ENCODE measurements around the gene KCTD15. TPM values are rescaled to one million over a fixed set of nuclear protein-coding genes. Genes with fewer than 3 reads are reported as not detected.

The KCTD15 gene
- total and polyA plus RNA-seq, 4 donors, result 0.89 to 13.8 (median 8.1) TPM

DNA sequence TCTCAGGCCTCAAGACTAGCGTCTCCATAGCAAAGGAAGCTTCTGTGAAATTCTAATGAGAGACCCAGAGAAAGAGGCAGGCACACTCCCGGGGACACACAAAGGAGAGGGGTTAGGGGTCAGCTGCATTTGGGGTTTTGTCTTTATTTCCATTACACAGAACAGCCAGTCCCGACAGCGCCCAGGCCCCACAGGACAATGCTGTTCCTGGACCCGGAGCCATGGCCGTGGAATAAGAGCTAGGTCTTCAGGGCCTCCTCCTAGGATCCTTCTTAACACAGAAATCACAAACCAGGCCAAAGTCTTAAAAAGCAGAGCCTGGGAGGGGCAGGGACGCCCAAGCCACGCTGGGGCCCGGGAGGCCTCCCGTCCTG, 22.8 kb downstream of the KCTD15 start (continued):
- TF ChIP-seq, protein P1, sequence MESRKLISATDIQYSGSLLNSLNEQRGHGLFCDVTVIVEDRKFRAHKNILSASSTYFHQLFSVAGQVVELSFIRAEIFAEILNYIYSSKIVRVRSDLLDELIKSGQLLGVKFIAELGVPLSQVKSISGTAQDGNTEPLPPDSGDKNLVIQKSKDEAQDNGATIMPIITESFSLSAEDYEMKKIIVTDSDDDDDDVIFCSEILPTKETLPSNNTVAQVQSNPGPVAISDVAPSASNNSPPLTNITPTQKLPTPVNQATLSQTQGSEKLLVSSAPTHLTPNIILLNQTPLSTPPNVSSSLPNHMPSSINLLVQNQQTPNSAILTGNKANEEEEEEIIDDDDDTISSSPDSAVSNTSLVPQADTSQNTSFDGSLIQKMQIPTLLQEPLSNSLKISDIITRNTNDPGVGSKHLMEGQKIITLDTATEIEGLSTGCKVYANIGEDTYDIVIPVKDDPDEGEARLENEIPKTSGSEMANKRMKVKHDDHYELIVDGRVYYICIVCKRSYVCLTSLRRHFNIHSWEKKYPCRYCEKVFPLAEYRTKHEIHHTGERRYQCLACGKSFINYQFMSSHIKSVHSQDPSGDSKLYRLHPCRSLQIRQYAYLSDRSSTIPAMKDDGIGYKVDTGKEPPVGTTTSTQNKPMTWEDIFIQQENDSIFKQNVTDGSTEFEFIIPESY (IDR thresholded peaks at IDR 0.05), result no peak
- no peak for TF ChIP-seq JUND (IDR thresholded peaks at IDR 0.05)
- TF ChIP-seq, protein P2, sequence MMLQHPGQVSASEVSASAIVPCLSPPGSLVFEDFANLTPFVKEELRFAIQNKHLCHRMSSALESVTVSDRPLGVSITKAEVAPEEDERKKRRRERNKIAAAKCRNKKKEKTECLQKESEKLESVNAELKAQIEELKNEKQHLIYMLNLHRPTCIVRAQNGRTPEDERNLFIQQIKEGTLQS (IDR thresholded peaks at IDR 0.05), result no peak
- TF ChIP-seq FOXA1 (IDR thresholded peaks at IDR 0.05), result no peak

DNA sequence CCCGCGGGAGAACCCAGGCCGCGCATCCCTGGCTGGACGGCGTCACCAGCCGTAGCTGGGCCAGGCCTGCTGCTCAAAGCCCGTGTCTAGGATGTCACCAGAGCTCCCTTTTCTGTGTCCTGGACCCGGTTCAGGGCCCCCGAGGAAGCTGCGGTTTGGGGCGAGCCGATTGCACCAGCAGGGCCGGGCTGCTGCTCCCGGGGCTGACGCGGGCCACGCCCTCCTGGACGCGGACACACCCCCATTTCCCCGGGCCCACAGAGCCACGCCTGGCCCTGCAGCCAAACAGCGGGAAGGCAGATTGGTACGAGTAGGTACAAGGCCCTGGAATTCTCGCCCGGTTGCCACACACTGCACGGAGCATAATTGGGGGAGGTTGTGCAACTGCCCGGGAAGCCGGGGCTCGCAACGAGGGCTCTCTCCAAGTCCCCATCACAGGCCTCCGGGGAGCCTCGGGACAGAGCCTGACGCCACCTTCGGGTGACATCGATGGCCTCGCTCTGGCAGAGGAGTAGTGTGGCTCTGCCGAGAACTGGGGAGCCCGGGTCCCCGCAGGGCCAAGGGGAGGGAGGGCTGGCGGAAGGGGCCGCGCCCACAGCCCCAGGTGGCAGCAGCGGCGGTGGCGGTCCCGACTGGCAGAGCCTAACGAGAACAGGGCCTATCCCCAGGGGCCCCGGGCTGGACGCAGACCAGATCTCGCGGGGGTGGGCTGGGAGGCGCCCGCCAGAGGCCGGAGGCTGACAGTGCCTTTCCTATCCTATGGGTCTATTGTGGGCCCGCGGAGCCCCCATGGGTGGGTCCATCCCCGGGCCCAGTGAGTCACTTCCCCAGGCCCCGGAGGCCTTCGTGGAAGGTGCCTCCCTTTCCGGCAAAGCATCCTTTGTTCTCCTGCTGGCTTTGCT, 23.5 kb downstream of the KCTD15 start:
- Histone ChIP-seq H3K9ac (ENCODE audit: low read depth in 1 of 2, low read length in 2 of 2) (no peak overlapping the region), H3K36me3 (ENCODE audit: control insufficient read depth in 4 of 4, insufficient read depth in 3 of 4, low read depth in 1 of 4, low read length in 3 of 4) (no peaks in the 10 kb centered on the region), H3K27me3 (ENCODE audit: control insufficient read depth in 4 of 4, insufficient read depth in 4 of 4, low read length in 3 of 4) (no peaks in the 10 kb centered on the region), H3K9me3 (ENCODE audit: control insufficient read depth in 4 of 4, low read length in 3 of 4) (no peaks in the 10 kb centered on the region), H3K4me3 (ENCODE audit: low read depth in 1 of 3, low read length in 3 of 3) (peak overlapping the region in 2 of 3 donors; percentile 43 to 46), H3K4me1 (ENCODE audit: control insufficient read depth in 4 of 4, insufficient read depth in 4 of 4, low read length in 3 of 4) (peaks cover 3 to 9% (median 6%) of the 10 kb centered on the region in 4 donors), H3K27ac (ENCODE audit: low read depth in 1 of 2, low read length in 2 of 2) (peak overlapping the region; percentile 26 to 50)
- 6% methylated on average over 61 of the region's 61 CpGs for WGBS
- TF ChIP-seq TAF1 (conservative IDR thresholded peaks at IDR 0.05) (no peak), EGR1 (IDR thresholded peaks at IDR 0.05; ENCODE audit: low read depth in 2 of 2) (no peak), SP1 (IDR thresholded peaks at IDR 0.05) (peak; percentile 21), HNF4A (conservative IDR thresholded peaks at IDR 0.05) (no peak), RAD21 (IDR thresholded peaks at IDR 0.05) (peak in 1 of 2 donors; percentile 9)
- TF ChIP-seq, protein P2 (IDR thresholded peaks at IDR 0.05), result no peak
- peak; percentile 58 for DNase-seq (ENCODE audit: low spot score)

DNA sequence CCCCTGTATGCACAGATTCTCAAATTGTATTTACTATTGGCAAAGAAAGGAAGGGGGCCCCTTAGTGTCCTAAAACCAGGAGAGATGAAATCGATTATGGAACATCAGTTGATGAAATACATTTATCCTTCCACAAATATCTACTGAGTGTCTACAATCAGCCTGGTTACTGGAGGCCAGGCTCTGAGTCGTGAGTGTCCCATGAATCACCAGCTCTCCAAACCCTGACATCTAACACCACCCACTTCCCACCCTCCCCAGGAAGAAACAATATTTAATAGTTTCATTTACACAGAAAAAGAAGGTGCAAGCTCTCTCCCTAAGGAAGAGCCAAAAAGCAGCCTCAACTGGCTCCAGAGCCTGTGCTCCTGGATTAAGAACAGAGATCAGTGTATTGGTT, 25.2 kb downstream of the KCTD15 start:
- WGBS, result 68% methylated on average over 2 of the region's 2 CpGs
- H3K27ac ChIP-seq (ENCODE audit: low read depth in 1 of 2, low read length in 2 of 2), result no peak overlapping the region

More for the DNA sequence above, 25.2 kb downstream of the KCTD15 start:
- H3K9ac ChIP-seq (ENCODE audit: low read depth in 1 of 2, low read length in 2 of 2), result no peak overlapping the region
- H3K27me3 ChIP-seq (ENCODE audit: control insufficient read depth in 4 of 4, insufficient read depth in 4 of 4, low read length in 3 of 4), result no peaks in the 10 kb centered on the region
- TF ChIP-seq HNF4A (conservative IDR thresholded peaks at IDR 0.05), result no peak
- TF ChIP-seq YY1 (IDR thresholded peaks at IDR 0.05), result no peak
- TF ChIP-seq FOXA1 (IDR thresholded peaks at IDR 0.05), result no peak
- TF ChIP-seq NR2F2 (IDR thresholded peaks at IDR 0.05), result no peak
- TF ChIP-seq EGR1 (IDR thresholded peaks at IDR 0.05; ENCODE audit: low read depth in 2 of 2), result no peak
- TF ChIP-seq SP1 (IDR thresholded peaks at IDR 0.05), result no peak
- TF ChIP-seq, protein P2 (IDR thresholded peaks at IDR 0.05), result no peak
- TF ChIP-seq, protein P3, sequence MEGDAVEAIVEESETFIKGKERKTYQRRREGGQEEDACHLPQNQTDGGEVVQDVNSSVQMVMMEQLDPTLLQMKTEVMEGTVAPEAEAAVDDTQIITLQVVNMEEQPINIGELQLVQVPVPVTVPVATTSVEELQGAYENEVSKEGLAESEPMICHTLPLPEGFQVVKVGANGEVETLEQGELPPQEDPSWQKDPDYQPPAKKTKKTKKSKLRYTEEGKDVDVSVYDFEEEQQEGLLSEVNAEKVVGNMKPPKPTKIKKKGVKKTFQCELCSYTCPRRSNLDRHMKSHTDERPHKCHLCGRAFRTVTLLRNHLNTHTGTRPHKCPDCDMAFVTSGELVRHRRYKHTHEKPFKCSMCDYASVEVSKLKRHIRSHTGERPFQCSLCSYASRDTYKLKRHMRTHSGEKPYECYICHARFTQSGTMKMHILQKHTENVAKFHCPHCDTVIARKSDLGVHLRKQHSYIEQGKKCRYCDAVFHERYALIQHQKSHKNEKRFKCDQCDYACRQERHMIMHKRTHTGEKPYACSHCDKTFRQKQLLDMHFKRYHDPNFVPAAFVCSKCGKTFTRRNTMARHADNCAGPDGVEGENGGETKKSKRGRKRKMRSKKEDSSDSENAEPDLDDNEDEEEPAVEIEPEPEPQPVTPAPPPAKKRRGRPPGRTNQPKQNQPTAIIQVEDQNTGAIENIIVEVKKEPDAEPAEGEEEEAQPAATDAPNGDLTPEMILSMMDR (IDR thresholded peaks at IDR 0.05; ENCODE audit: low read depth, low read length, missing input control), result no peak
- TF ChIP-seq, protein P4, sequence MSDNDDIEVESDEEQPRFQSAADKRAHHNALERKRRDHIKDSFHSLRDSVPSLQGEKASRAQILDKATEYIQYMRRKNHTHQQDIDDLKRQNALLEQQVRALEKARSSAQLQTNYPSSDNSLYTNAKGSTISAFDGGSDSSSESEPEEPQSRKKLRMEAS (IDR thresholded peaks at IDR 0.05), result no peak
- H3K36me3 ChIP-seq (ENCODE audit: control insufficient read depth in 4 of 4, insufficient read depth in 3 of 4, low read depth in 1 of 4, low read length in 3 of 4), result no peaks in the 10 kb centered on the region
- H3K4me3 ChIP-seq (ENCODE audit: low read depth in 1 of 3, low read length in 3 of 3), result no peak overlapping the region
- no peaks in the 10 kb centered on the region for H3K9me3 ChIP-seq (ENCODE audit: control insufficient read depth in 4 of 4, low read length in 3 of 4)
- H3K4me1 ChIP-seq (ENCODE audit: control insufficient read depth in 4 of 4, insufficient read depth in 4 of 4, low read length in 3 of 4), result peaks cover 3 to 9% (median 6%) of the 10 kb centered on the region in 4 donors
- no peak for DNase-seq (ENCODE audit: low spot score)
